Smooth muscle cell of the brain vasculature (primary cell): Measurements from ENCODE around the gene TBX5.

Experiments
- DNase-seq: peaks from one replicate; pipeline ENCODE4 v3.0.0-alpha.2; 2012; ENCODE audit warnings: low read depth, low spot score

Gene TBX5

GRCh38 chr12:114431902-114432301 lies 26.0 kb upstream of the TBX5 start:
- DNase-seq, result no peak

DNA sequence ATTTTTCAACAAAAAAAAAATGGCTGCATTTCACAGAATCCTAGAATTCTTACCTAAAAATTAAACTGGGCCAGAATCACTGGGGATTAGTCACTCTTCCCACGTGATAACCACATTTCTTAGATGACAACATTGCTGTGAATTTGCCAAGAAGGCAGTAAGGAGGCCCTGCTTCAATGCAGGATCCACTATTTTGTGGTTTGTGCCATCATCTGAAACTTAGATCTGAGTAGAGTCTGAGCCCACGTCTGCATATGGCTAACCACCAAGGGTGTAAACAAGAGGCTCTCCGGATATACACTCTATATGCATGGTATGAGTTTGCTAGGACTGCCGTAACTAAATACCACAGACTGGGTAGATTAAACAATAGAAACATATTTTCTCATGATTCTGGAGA lies 24.4 kb upstream of the TBX5 start:
- no peak for DNase-seq

DNA sequence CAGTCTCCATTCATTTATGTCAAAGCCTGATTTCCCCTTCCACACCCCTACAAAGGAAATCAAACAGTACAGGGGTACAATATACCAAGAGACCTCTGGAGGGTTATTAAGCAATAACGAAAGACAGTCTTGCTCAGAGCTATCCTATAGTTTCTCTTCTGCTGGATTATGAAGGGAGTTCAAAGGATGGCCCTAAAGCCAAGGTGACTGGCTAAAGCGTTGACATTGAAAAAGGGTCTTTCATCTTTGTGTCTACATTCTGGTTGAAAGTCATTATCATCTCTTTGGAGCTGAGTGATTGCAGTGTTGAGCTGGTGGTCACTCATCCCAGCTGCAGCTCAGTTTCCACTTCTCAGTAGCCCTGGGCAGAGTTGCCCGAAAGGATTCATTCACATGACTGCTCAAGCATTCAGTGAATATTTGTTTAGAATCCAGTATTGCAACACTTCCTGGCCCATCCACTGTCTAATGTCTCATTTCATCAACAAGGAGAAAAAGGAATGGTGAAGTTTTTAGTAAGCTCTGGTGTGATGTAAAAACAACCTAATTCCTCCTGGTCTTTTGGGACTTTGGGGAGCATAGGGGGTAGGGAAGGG lies 19.2 kb upstream of the TBX5 start:
- DNase-seq, result no peak

DNA sequence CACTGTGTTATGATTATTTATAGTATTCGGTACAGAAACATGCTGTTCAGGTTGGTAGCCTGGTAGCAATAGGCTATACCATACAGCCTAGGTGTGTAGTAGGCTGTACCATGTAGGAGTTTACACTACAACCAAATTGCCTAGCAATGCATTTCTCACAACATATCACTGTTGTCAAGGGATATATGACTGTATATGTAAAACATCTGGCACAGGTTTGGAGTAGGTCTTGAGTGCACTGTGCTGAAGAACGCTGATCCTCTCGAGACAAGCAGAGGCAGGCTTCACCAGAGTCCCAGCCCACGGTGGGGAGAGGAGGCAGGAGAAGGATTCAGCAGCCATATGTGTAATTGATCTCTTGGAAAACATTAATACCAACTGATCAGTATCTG lies 15.0 kb upstream of the TBX5 start:
- no peak for DNase-seq

- no peak for DNase-seq
These were observed 14.4 kb upstream of the TBX5 start for GRCh38 chr12:114420182-114420943.

GRCh38 chr12:114416028-114416427 lies 10.1 kb upstream of the TBX5 start:
- DNase-seq, result no peak

GRCh38 chr12:114415525-114415868 lies 9.6 kb upstream of the TBX5 start:
- no peak for DNase-seq

GRCh38 chr12:114414866-114415524 lies 9.1 kb upstream of the TBX5 start:
- no peak for DNase-seq

- DNase-seq, result no peak
These were observed 8.3 kb upstream of the TBX5 start for GRCh38 chr12:114414031-114414865.

- DNase-seq, result no peak
These were observed 7.1 kb upstream of the TBX5 start for GRCh38 chr12:114412825-114413749.

DNA sequence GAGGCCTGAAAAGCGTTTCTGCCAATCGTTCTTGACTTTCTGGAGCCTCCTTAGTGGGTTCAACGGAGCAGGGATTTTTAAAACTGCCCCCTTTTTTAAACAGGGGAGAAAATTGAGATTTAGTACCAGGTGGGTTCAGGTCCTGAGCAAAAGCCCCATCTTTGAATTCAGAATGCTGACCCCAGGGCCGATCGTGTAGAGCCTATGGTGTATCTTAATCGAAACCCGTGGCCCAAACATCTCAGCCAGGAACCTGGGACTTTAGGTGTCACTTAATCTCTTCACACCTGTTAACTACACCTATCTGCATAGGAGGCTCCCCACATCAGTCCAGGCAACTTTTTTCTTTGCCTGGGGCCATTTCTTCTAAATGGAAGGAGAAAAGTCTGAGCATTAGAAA lies 6.4 kb upstream of the TBX5 start:
- no peak for DNase-seq

DNA sequence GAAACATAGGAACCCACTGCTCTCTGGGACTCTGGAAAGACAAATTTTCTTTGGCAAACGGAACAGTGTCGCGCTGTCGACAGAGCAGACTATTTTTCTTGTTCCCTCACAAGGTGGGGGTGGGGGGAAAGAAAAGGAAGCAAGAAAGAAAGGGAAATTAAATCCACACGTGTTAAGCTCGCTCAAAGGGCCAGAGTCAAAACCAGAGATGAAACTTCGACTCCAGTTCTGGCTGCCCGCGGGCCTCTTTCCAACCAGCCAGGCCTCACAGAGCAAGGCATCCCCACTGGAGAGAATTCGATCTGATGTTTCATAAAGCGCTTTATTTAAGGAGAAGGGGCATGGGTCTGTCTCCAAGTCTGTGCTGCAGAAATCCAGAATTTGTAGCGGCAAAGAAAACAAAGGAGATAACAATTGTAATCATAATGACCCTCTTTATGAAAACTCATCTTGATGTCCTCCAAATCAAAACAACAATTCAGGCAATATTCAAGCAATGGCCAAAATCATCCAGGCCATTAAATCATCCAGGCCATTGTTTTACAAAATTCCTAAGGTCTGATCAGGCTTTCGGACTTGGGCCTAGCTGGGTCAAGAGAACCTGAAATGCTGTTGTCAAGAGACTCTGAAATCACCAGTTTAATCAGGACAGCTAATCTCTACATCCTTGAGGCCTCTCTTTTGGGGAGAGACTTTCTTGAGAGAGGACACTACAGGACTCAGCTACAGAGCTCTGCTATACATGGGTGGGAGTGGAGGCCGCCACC lies 5.3 kb upstream of the TBX5 start:
- DNase-seq, result no peak

DNA sequence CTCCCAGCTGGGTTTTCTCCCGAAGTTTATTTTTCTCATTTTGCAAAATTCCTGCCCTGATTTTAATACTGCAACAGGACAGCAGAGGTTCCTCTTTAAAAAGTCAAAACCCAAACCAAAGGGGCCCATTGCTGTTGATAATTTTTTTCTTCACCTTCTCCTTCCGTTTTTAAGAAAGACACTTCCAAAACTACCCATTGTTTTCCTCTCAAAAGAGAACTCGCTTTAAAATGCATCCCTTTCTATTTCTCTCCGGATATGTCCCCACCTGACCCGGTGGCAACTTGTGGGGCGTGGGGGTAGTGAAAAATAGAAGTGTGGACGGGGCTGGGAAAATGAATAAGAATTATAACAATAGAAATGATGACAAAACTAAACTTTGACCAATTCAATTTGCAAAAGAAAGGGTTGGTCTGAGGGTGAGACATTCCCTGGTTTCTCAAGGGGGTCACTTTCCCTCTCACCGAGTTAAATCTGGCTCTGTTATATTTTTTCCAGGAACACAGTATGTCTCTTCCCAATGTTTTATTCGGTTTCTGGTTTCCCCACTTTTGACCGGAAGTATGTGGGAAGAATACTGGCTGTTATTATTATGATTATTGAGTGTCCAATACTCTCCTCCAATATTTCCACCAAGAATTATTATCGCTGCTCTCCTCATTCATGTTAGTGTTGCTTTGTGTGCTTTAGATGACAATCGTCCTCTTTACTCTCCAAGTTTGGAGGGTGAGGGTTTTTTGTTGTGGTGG lies 4.1 kb upstream of the TBX5 start:
- DNase-seq, result no peak

DNA sequence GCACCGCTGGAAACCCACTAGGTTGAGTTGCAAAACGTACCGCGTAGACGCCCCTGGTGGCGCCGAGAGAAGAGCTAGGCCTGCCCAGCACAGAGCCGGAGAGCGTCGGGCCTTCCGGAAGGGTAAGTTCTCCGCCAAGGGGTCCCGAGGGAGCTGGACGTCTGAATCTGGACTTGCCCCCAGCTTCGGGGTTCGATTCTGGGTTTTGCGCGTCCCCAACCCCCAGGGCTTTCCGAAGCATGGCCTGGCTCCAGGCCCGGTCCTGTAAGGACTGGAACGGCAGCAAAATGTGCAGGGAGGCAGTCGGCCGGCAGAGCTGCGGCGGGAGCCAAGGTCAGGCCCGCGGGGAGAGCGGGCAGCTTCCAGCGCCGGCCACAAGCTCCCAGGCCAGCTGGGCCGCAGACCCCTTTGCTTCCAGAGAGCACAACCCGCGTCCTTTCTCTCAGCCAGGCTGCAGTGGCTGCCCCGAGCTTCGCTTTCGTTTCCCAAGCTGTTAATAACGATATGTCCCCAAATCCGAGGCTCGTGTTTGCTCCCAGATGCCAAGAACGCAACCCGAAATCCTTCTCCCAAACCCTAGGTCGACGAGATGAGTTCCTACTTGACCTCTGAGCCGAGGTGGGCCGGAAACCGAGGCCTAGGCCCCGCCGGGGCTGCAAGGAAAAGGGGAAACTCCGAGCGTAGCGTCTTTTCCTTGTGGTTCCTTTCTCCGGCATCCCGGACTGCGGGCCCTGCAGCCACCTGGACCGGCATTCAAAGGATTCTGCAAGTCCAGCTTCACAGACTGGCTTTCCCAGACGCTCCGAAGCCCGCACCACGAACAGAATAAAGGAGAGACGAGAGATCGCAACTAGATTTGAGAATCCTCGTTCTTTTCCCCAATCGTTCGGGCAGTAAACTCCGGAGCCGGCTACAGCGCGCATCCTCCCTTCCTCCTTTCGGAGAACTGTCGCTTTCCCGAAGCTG lies 3.2 kb upstream of the TBX5 start:
- no peak for DNase-seq

DNA sequence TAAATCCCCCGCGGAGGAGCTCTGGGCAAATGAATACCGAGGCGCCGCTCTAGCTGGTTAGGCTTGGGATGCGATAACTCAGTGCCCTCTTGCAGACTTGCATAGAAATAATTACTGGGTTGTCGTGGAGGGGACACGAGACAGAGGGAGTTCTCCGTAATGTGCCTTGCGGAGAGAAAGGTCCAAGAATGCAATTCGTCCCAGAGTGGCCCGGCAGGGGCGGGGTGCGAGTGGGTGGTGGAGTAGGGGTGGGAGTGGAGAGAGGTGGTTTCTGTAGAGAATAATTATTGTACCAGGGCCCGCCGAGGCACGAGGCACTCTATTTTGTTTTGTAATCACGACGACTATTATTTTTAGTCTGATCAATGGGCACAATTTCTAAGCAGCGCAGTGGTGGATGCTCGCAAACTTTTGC lies 2.5 kb upstream of the TBX5 start:
- DNase-seq, result no peak

- DNase-seq, result no peak
These were observed 2.0 kb upstream of the TBX5 start for GRCh38 chr12:114407842-114408411.

DNA sequence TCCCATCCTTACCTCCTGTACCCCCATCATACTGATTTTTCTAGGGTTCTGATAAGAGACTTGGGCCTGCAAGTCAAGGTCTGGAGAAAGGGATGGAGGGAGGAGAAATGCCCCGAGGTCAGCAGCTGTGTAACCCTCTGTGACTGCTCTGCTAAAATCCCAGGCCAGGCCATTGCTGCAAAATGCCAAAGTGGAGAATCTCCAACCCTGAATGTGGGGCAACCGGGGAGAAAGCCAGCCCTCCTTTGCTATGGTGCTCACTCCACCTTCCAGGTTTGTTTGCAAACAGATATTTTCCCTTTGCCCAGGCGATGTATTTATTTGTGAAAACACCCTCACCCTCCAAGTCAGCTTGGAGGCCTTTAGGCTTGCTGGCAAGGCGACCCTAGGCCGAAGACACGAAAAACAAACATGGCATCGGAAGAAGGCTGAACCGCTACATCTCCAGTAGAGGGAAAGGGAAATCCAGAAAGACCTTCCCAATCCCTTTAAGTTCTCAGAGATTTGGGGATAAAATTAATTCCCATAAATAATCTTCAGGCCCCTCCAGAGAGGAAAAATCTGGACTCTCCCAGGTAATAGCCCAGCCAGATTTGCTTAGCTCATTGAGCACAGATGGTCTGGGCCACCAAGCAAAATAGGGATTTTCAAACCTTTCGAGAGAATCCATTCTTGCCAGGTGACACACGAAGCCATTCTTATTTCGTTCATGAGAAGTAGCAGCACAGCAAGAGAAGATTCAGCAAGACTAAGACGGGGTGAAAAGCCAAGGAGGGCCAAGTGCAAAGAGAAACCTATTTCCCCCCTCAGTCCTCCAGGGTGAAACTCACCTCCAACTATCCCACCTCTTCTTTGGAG lies 1.3 kb upstream of the TBX5 start:
- no peak for DNase-seq
